Lower leg skin (tissue), 3 donors: ENCODE measurements around the gene CCDC88C.

Experiments
- POLR2A ChIP-seq, 2 donors: fragments of 450-650 bp; IDR thresholded peaks; one replicate each; pipeline ENCODE4 v1.6.1; 2016 to 2017; ENCODE audit warnings: antibody characterized with exemption in 2 of 2, mild to moderate bottlenecking in 1 of 2, moderate library complexity in 1 of 2
- TF ChIP-seq, protein P1 (sequence below), 3 donors: fragments of 450-650 bp; IDR thresholded peaks; one replicate each; pipeline ENCODE4 v1.5.1; 2016; ENCODE audit warnings: antibody characterized with exemption in 3 of 3, mild to moderate bottlenecking in 3 of 3, moderate library complexity in 2 of 3

DNA sequence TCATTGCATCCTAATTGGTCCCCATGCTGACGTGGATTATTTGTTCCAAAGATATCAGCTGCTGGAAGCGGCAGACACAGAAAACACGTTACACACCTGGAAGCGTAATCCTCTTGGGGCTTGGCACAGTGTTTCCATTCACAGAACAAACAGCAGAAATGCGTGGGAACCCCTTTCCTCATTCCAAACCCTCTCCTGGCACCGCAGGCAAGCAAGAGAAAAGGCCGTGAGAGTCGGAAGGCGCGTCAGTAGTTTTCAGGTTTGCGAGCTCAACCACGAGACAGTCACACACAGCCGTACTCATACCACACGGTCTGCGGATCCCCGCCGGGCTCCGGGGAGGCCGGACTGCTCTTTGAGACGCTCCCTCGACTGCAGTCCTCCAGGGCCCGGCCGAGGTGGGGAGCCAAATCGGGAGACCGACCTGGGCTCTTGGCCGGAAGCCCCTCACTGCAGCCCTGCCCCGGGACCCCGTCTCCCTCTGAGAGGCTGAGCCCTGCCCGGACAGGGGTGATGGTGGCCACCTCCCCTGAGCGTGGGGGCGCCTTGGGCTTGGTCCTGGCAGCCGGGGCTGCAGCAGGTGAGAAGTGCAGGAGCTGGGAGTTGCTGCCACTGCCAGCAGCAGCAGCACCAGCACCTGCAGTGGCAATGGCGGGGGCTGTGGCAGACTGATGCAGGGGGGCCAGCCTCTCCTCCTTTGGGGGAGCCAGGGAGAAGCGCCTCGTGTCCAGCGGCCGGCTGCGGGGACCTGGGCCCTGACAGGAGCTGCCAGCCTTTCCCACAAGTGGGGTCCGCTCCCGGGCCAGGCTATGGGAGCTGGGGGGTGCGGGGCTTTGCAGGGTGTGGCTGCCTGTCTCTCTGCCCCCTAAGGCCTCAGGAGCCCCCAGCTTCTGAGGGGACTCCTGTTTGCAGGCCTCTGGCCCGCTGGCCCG is 145.0 kb downstream of the CCDC88C start:
- no peak for TF ChIP-seq POLR2A (IDR thresholded peaks at IDR 0.05)
- TF ChIP-seq, protein P1, sequence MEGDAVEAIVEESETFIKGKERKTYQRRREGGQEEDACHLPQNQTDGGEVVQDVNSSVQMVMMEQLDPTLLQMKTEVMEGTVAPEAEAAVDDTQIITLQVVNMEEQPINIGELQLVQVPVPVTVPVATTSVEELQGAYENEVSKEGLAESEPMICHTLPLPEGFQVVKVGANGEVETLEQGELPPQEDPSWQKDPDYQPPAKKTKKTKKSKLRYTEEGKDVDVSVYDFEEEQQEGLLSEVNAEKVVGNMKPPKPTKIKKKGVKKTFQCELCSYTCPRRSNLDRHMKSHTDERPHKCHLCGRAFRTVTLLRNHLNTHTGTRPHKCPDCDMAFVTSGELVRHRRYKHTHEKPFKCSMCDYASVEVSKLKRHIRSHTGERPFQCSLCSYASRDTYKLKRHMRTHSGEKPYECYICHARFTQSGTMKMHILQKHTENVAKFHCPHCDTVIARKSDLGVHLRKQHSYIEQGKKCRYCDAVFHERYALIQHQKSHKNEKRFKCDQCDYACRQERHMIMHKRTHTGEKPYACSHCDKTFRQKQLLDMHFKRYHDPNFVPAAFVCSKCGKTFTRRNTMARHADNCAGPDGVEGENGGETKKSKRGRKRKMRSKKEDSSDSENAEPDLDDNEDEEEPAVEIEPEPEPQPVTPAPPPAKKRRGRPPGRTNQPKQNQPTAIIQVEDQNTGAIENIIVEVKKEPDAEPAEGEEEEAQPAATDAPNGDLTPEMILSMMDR (IDR thresholded peaks at IDR 0.05), result no peak
